HEK293 (cell line): ENCODE data around the gene HBA2.
"Not testable (repeated sequence)": the region's sequence is repeated elsewhere in the genome, so short reads cannot be mapped to it uniquely, and the experiment has no call there.

Experiments
- CTCF ChIA-PET: fragments of 350-600 bp; formaldehyde crosslinking; extraction: SDS; loops from one replicate; lab custom pipeline; 2021; ENCODE audit warnings: antibody characterized with exemption; lab: Yijun Ruan, JAX
- POLR2A ChIA-PET: fragments of 300-600 bp; formaldehyde crosslinking; extraction: SDS; loops from one replicate; lab custom pipeline; 2020; ENCODE audit warnings: antibody characterized with exemption, inconsistent platforms; lab: Yijun Ruan, JAX
- H3K27ac ChIP-seq: fragments of 200-500 bp; sonication (Bioruptor generic); 2 replicates; pipeline ENCODE4 v1.5.1; 2014; ENCODE audit warnings: low read depth, low read length, control low read depth, inconsistent platforms; ENCODE audit errors: extremely low read depth
- H3K36me3 ChIP-seq, 2 experiments: fragments of 200-500 bp in 1 of 2; sonication (Bioruptor generic) in 1 of 2; 1 replicate in 1 of 2; 2 replicates in 1 of 2; pipeline ENCODE4 v1.5.1; 2014 to 2017; ENCODE audit warnings: inconsistent platforms in 2 of 2, low read length in 2 of 2; ENCODE audit not compliant: control insufficient read depth in 2 of 2, insufficient read depth in 1 of 2
- H3K4me1 ChIP-seq: fragments of 200-500 bp; sonication (Bioruptor generic); 2 replicates; pipeline ENCODE4 v1.5.1; 2014; ENCODE audit warnings: mild to moderate bottlenecking, low read length, inconsistent platforms; ENCODE audit not compliant: control insufficient read depth, insufficient read depth
- H3K4me3 ChIP-seq: 2 replicates; pipeline ENCODE4 v1.5.1; 2011; ENCODE audit warnings: low read depth, mild to moderate bottlenecking, control low read depth, low read length, moderate library complexity
- H3K9me3 ChIP-seq: fragments of 200-500 bp; sonication (Bioruptor generic); 2 replicates; pipeline ENCODE4 v1.5.1; 2014; ENCODE audit warnings: low read depth, low read length, inconsistent platforms; ENCODE audit not compliant: control insufficient read depth, insufficient read depth
- GLIS1 ChIP-seq: fragments of 450-650 bp; formaldehyde crosslinking; IDR thresholded peaks from 2 replicates; pipeline ENCODE4 v1.5.1; 2016; ENCODE audit warnings: missing biosample characterization, missing genetic modification characterization
- GLIS2 ChIP-seq: fragments of 450-650 bp; formaldehyde crosslinking; IDR thresholded peaks from 2 replicates; pipeline ENCODE4 v1.5.1; 2016; ENCODE audit warnings: missing biosample characterization, missing genetic modification characterization
- SCRT1 ChIP-seq: fragments of 450-650 bp; formaldehyde crosslinking; IDR thresholded peaks from 2 replicates; pipeline ENCODE4 v1.5.1; 2016; ENCODE audit warnings: missing biosample characterization, missing genetic modification characterization, borderline replicate concordance
- ZBTB17 ChIP-seq: fragments of 450-650 bp; formaldehyde crosslinking; IDR thresholded peaks from 2 replicates; pipeline ENCODE4 v1.5.1; 2016; ENCODE audit warnings: missing biosample characterization, missing genetic modification characterization
- ZFHX2 ChIP-seq: fragments of 450-650 bp; formaldehyde crosslinking; conservative IDR thresholded peaks from 2 replicates; pipeline ENCODE4 v1.5.1; 2016; ENCODE audit warnings: missing biosample characterization, missing genetic modification characterization
- ZIC2 ChIP-seq: fragments of 450-650 bp; formaldehyde crosslinking; IDR thresholded peaks from 2 replicates; pipeline ENCODE4 v1.5.1; 2016; ENCODE audit warnings: missing biosample characterization, missing genetic modification characterization
- ZNF132 ChIP-seq: fragments of 450-650 bp; formaldehyde crosslinking; IDR thresholded peaks from 2 replicates; pipeline ENCODE4 v1.5.1; 2017; ENCODE audit warnings: missing biosample characterization, missing genetic modification characterization, borderline replicate concordance
- ZNF274 ChIP-seq, 2 experiments: fragments of 200-500 bp in 1 of 2; fragments of 450-650 bp in 1 of 2; sonication (Bioruptor generic) in 1 of 2; formaldehyde crosslinking in 1 of 2; IDR thresholded peaks; 2 replicates each; pipeline versions ENCODE4 v1.5.1 to v1.6.1; 2014 to 2016; ENCODE audit warnings: borderline replicate concordance in 1 of 2, inconsistent platforms in 1 of 2, low read length in 1 of 2, missing biosample characterization in 1 of 2, missing genetic modification characterization in 1 of 2
- ZNF335 ChIP-seq: fragments of 450-650 bp; formaldehyde crosslinking; conservative IDR thresholded peaks from 2 replicates; pipeline ENCODE4 v1.5.1; 2016; ENCODE audit warnings: missing biosample characterization, missing genetic modification characterization
- ZNF341 ChIP-seq: fragments of 450-650 bp; formaldehyde crosslinking; IDR thresholded peaks from 2 replicates; pipeline ENCODE4; 2016; ENCODE audit warnings: low read depth, missing biosample characterization, missing genetic modification characterization
- ZNF600 ChIP-seq: fragments of 450-650 bp; formaldehyde crosslinking; IDR thresholded peaks from 2 replicates; pipeline ENCODE4 v1.5.1; 2016; ENCODE audit warnings: missing biosample characterization, missing genetic modification characterization
- TF ChIP-seq, protein P1 (sequence below): fragments of 450-650 bp; formaldehyde crosslinking; IDR thresholded peaks from 2 replicates; pipeline ENCODE4 v1.5.1; 2016; ENCODE audit warnings: missing biosample characterization, missing genetic modification characterization
- TF ChIP-seq, protein P2 (sequence below): fragments of 450-650 bp; formaldehyde crosslinking; IDR thresholded peaks from 2 replicates; pipeline ENCODE4 v1.5.1; 2016; ENCODE audit warnings: missing biosample characterization, missing genetic modification characterization
- TF ChIP-seq, protein P3 (sequence below): fragments of 450-650 bp; formaldehyde crosslinking; IDR thresholded peaks from 2 replicates; pipeline ENCODE4 v1.5.1; 2017; ENCODE audit warnings: missing biosample characterization, missing genetic modification characterization

HBA2 gene

DNA sequence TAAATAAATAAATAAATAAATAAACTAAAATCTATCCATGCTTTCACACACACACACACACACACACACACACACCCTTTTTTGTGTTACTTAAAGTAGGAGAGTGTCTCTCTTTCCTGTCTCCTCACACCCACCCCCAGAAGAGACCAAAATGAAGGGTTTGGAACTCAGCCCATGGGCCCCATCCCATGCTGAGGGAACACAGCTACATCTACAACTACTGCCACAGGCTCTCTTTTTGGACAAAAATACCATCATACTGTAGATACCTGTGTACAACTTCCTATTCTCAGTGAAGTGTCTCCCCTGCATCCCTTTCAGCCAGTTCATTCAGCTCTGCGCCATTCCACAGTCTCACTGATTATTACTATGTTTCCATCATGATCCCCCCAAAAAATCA lies 1.9 kb upstream of the HBA2 start (continued):
- TF ChIP-seq ZNF132 (tag by site-specific recombination) (no peak), ZNF335 (tag by site-specific recombination) (no peak), ZNF274 (IDR thresholded peaks at IDR 0.05; ENCODE audit: low read length) (no peak), ZNF274 (tag by site-specific recombination; IDR thresholded peaks at IDR 0.05; ENCODE audit: borderline replicate concordance) (no peak), SCRT1 (tag by site-specific recombination) (no peak)
- TF ChIP-seq, all 188 proteins: peak for 0

DNA sequence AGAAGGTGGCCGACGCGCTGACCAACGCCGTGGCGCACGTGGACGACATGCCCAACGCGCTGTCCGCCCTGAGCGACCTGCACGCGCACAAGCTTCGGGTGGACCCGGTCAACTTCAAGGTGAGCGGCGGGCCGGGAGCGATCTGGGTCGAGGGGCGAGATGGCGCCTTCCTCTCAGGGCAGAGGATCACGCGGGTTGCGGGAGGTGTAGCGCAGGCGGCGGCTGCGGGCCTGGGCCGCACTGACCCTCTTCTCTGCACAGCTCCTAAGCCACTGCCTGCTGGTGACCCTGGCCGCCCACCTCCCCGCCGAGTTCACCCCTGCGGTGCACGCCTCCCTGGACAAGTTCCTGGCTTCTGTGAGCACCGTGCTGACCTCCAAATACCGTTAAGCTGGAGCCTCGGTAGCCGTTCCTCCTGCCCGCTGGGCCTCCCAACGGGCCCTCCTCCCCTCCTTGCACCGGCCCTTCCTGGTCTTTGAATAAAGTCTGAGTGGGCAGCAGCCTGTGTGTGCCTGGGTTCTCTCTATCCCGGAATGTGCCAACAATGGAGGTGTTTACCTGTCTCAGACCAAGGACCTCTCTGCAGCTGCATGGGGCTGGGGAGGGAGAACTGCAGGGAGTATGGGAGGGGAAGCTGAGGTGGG lies 657 bp downstream of the HBA2 start:
- H3K36me3 ChIP-seq, POLR2A ChIA-PET, H3K27ac ChIP-seq, H3K4me1 ChIP-seq, H3K4me3 ChIP-seq: not testable (repeated sequence)
- 0 out of 2 replicates have a peak, but pooled peaks have one; percentile 25 for TF ChIP-seq ZNF341 (tag by site-specific recombination)
- TF ChIP-seq ZFHX2 (tag by site-specific recombination), result peak; percentile 25; the same call in 1 of the 2 replicates
- TF ChIP-seq, all 188 proteins: peak for 2; not testable (repeated sequence) for 186
- H3K9me3 ChIP-seq, CTCF ChIA-PET: not testable (repeated sequence)

DNA sequence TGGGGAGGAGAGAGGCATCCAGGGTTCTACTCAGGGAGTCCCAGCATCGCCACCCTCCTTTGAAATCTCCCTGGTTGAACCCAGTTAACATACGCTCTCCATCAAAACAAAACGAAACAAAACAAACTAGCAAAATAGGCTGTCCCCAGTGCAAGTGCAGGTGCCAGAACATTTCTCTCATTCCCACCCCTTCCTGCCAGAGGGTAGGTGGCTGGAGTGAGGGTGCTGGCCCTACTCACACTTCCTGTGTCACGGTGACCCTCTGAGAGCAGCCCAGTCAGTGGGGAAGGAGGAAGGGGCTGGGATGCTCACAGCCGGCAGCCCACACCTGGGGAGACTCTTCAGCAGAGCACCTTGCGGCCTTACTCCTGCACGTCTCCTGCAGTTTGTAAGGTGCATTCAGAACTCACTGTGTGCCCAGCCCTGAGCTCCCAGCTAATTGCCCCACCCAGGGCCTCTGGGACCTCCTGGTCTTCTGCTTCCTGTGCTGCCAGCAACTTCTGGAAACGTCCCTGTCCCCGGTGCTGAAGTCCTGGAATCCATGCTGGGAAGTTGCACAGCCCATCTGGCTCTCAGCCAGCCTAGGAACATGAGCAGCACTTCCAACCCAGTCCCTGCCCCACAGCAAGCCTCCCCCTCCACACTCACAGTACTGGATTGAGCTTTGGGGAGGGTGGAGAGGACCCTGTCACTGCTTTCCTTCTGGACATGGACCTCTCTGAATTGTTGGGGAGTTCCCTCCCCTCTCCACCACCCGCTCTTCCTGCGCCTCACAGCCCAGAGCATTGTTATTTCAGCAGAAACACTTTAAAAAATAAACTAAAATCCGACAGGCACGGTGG lies 1.5 kb downstream of the HBA2 start:
- H3K4me3 ChIP-seq, result not testable (repeated sequence)
- 0 out of 2 replicates have a peak, but pooled peaks have one; percentile 25 for TF ChIP-seq GLIS2 (tag by site-specific recombination)
- TF ChIP-seq, protein P1, sequence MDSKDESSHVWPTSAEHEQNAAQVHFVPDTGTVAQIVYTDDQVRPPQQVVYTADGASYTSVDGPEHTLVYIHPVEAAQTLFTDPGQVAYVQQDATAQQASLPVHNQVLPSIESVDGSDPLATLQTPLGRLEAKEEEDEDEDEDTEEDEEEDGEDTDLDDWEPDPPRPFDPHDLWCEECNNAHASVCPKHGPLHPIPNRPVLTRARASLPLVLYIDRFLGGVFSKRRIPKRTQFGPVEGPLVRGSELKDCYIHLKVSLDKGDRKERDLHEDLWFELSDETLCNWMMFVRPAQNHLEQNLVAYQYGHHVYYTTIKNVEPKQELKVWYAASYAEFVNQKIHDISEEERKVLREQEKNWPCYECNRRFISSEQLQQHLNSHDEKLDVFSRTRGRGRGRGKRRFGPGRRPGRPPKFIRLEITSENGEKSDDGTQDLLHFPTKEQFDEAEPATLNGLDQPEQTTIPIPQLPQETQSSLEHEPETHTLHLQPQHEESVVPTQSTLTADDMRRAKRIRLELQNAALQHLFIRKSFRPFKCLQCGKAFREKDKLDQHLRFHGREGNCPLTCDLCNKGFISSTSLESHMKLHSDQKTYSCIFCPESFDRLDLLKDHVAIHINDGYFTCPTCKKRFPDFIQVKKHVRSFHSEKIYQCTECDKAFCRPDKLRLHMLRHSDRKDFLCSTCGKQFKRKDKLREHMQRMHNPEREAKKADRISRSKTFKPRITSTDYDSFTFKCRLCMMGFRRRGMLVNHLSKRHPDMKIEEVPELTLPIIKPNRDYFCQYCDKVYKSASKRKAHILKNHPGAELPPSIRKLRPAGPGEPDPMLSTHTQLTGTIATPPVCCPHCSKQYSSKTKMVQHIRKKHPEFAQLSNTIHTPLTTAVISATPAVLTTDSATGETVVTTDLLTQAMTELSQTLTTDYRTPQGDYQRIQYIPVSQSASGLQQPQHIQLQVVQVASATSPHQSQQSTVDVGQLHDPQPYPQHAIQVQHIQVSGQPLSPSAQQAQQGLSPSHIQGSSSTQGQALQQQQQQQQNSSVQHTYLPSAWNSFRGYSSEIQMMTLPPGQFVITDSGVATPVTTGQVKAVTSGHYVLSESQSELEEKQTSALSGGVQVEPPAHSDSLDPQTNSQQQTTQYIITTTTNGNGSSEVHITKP (tag by site-specific recombination), result peak; percentile 33; the same call in 1 of the 2 replicates
- peak; percentile 61 for TF ChIP-seq GLIS1 (tag by site-specific recombination)
- TF ChIP-seq ZBTB17 (tag by site-specific recombination), result 0 out of 2 replicates have a peak, but pooled peaks have one; percentile 28
- TF ChIP-seq, protein P2, sequence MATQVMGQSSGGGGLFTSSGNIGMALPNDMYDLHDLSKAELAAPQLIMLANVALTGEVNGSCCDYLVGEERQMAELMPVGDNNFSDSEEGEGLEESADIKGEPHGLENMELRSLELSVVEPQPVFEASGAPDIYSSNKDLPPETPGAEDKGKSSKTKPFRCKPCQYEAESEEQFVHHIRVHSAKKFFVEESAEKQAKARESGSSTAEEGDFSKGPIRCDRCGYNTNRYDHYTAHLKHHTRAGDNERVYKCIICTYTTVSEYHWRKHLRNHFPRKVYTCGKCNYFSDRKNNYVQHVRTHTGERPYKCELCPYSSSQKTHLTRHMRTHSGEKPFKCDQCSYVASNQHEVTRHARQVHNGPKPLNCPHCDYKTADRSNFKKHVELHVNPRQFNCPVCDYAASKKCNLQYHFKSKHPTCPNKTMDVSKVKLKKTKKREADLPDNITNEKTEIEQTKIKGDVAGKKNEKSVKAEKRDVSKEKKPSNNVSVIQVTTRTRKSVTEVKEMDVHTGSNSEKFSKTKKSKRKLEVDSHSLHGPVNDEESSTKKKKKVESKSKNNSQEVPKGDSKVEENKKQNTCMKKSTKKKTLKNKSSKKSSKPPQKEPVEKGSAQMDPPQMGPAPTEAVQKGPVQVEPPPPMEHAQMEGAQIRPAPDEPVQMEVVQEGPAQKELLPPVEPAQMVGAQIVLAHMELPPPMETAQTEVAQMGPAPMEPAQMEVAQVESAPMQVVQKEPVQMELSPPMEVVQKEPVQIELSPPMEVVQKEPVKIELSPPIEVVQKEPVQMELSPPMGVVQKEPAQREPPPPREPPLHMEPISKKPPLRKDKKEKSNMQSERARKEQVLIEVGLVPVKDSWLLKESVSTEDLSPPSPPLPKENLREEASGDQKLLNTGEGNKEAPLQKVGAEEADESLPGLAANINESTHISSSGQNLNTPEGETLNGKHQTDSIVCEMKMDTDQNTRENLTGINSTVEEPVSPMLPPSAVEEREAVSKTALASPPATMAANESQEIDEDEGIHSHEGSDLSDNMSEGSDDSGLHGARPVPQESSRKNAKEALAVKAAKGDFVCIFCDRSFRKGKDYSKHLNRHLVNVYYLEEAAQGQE (tag by site-specific recombination), result peak; percentile 93
- TF ChIP-seq, protein P3, sequence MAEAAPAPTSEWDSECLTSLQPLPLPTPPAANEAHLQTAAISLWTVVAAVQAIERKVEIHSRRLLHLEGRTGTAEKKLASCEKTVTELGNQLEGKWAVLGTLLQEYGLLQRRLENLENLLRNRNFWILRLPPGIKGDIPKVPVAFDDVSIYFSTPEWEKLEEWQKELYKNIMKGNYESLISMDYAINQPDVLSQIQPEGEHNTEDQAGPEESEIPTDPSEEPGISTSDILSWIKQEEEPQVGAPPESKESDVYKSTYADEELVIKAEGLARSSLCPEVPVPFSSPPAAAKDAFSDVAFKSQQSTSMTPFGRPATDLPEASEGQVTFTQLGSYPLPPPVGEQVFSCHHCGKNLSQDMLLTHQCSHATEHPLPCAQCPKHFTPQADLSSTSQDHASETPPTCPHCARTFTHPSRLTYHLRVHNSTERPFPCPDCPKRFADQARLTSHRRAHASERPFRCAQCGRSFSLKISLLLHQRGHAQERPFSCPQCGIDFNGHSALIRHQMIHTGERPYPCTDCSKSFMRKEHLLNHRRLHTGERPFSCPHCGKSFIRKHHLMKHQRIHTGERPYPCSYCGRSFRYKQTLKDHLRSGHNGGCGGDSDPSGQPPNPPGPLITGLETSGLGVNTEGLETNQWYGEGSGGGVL (tag by site-specific recombination), result peak; percentile 86
- TF ChIP-seq ZNF341 (tag by site-specific recombination), result peak; percentile 33
- peak; percentile 89 for TF ChIP-seq ZNF600 (tag by site-specific recombination)
- TF ChIP-seq ZIC2 (tag by site-specific recombination), result 0 out of 2 replicates have a peak, but pooled peaks have one; percentile 13
- TF ChIP-seq, all 188 proteins: peak for 9; not testable (repeated sequence) for 179
- not testable (repeated sequence) for H3K4me1 ChIP-seq, H3K27ac ChIP-seq, H3K36me3 ChIP-seq, H3K9me3 ChIP-seq
- POLR2A ChIA-PET, result interaction anchor here (0.6 kb wide), 1 partner anchor 71 kb away, joined by 3 read pairs; no protein-coding TSS in a partner anchor
- CTCF ChIA-PET, result interaction anchor here (0.7 to 1.2 kb wide), 2 partner anchors 77 to 188 kb away, joined by 3 read pairs; no protein-coding TSS in a partner anchor
